GM12878 (cell line): ENCODE results near the gene ALG12. TPM values are rescaled to one million over a fixed set of nuclear protein-coding genes. Genes with fewer than 3 reads are reported as not detected.

ENCODE experiments used
- ATAC-seq: fragments of 200-7000 bp; cut with Tn5 transposase; 3 replicates; pipeline ENCODE4 v1.9.1; 2020; ENCODE audit warnings: mild to moderate bottlenecking, moderate library complexity
- BruUV-seq: library from RNA; stranded (reverse); fragments of 400-500 nt; replicated peaks from 2 replicates; lab custom pipeline; 2021; lab: Mats Ljungman, UMichigan
- CTCF ChIA-PET: fragments of 300-600 bp; sonication (Branson Sonifier 250); formaldehyde crosslinking; extraction: SDS; loops from one replicate; lab custom pipeline; 2021; ENCODE audit warnings: inconsistent platforms; lab: Yijun Ruan, JAX
- POLR2A ChIA-PET: fragments of 350-600 bp; formaldehyde crosslinking; extraction: SDS; loops from one replicate; lab custom pipeline; 2021; ENCODE audit warnings: inconsistent platforms; lab: Charles Lee
- RAD21 ChIA-PET: fragments of 300-600 bp; sonication (Branson Sonifier 250); formaldehyde crosslinking; loops from one replicate; lab custom pipeline; 2023; ENCODE audit warnings: antibody characterized with exemption; ENCODE audit not compliant: unreplicated experiment; lab: Charles Lee
- SMC1A ChIA-PET: fragments of 300-600 bp; sonication (Branson Sonifier 250); formaldehyde crosslinking; loops from one replicate; lab custom pipeline; 2023; ENCODE audit not compliant: unreplicated experiment, uncharacterized antibody; lab: Charles Lee
- DNase-seq: peaks from one replicate; pipeline ENCODE4 v3.0.0-alpha.2; 2011; ENCODE audit warnings: low read depth, low spot score
- FAIRE-seq: peaks from 3 replicates; lab custom pipeline; 2011; peaks lifted over from hg19 to GRCh38; lab: Jason Lieb, UNC
- H2AFZ ChIP-seq: 2 replicates; pipeline ENCODE4 v1.6.0; 2011; ENCODE audit warnings: low read depth, low read length, control low read depth; ENCODE audit not compliant: control insufficient read depth
- H3K27ac ChIP-seq: 2 replicates; pipeline ENCODE4 v1.5.1; 2011; ENCODE audit warnings: control low read depth; ENCODE audit not compliant: control insufficient read depth, insufficient read depth
- H3K27me3 ChIP-seq, 2 experiments: replicated peaks in 1 of 2; 2 replicates each; pipeline versions ENCODE4 v1.6.0 to v1.6.1; 2011; ENCODE audit warnings: low read length in 1 of 2; ENCODE audit not compliant: control insufficient read depth in 2 of 2, insufficient read depth in 2 of 2
- H3K36me3 ChIP-seq, 2 experiments: 2 replicates each; pipeline ENCODE4 v1.5.1; 2011; ENCODE audit warnings: low read length in 1 of 2; ENCODE audit not compliant: control insufficient read depth in 2 of 2, insufficient read depth in 2 of 2
- H3K4me1 ChIP-seq: 2 replicates; pipeline ENCODE4 v1.6.1; 2011; ENCODE audit warnings: mild to moderate bottlenecking, low read length, moderate library complexity, mixed read lengths; ENCODE audit not compliant: control insufficient read depth, insufficient read depth
- H3K4me2 ChIP-seq: 2 replicates; pipeline ENCODE4 v1.6.0; 2011; ENCODE audit warnings: control low read depth; ENCODE audit not compliant: control insufficient read depth, insufficient read depth
- H3K4me3 ChIP-seq: fragments of 200-600 bp; sonication (generic); 2 replicates; pipeline ENCODE4 v1.5.1; 2016
- H3K79me2 ChIP-seq: 2 replicates; pipeline ENCODE4 v1.6.0; 2011; ENCODE audit warnings: low read length; ENCODE audit not compliant: control insufficient read depth, insufficient read depth
- H3K9ac ChIP-seq: 2 replicates; pipeline ENCODE4 v1.8.0; 2011; ENCODE audit warnings: low read length, control low read depth, mixed read lengths; ENCODE audit not compliant: control insufficient read depth, insufficient read depth
- H3K9me3 ChIP-seq: replicated peaks from 3 replicates; pipeline ENCODE4 v1.5.1; 2011; ENCODE audit warnings: mild to moderate bottlenecking, low read length; ENCODE audit not compliant: control insufficient read depth, insufficient read depth
- H4K20me1 ChIP-seq: 2 replicates; pipeline ENCODE4 v1.6.0; 2011; ENCODE audit not compliant: control insufficient read depth, insufficient read depth
- CBX5 ChIP-seq: sonication (generic); IDR thresholded peaks from 2 replicates; pipeline ENCODE4 v1.6.1; 2016; ENCODE audit warnings: low read depth, moderate library complexity, mild to moderate bottlenecking, inconsistent platforms
- E4F1 ChIP-seq: fragments of 450-650 bp; IDR thresholded peaks from 2 replicates; pipeline ENCODE4 v1.6.1; 2018; ENCODE audit warnings: borderline replicate concordance, mild to moderate bottlenecking; ENCODE audit not compliant: partially characterized antibody
- IKZF1 ChIP-seq: fragments of 450-650 bp; conservative IDR thresholded peaks from 2 replicates; pipeline ENCODE4 v1.6.1; 2017; ENCODE audit warnings: antibody characterized with exemption, mild to moderate bottlenecking
- IRF3 ChIP-seq: fragments of 450-650 bp; IDR thresholded peaks from 2 replicates; pipeline ENCODE4 v1.6.1; 2014; ENCODE audit warnings: mild to moderate bottlenecking
- KLF5 ChIP-seq: fragments of 450-650 bp; IDR thresholded peaks from 2 replicates; pipeline ENCODE4 v1.6.1; 2014; ENCODE audit warnings: mild to moderate bottlenecking; ENCODE audit not compliant: partially characterized antibody
- NKRF ChIP-seq: fragments of 450-650 bp; conservative IDR thresholded peaks from 2 replicates; pipeline ENCODE4 v1.6.1; 2017; ENCODE audit warnings: mild to moderate bottlenecking, moderate library complexity
- NR2F1 ChIP-seq: fragments of 450-650 bp; conservative IDR thresholded peaks from 2 replicates; pipeline ENCODE4 v1.6.1; 2017; ENCODE audit warnings: mild to moderate bottlenecking
- POU2F2 ChIP-seq: IDR thresholded peaks from 3 replicates; pipeline ENCODE4 v1.6.1; 2011; ENCODE audit warnings: low read depth, mild to moderate bottlenecking, low read length, borderline replicate concordance
- RFX5 ChIP-seq: IDR thresholded peaks from 2 replicates; pipeline ENCODE4 v1.6.1; 2011; ENCODE audit warnings: low read depth, low read length, improper control_type of control experiment
- SPI1 ChIP-seq: IDR thresholded peaks from 2 replicates; pipeline ENCODE4 v1.6.1; 2011; ENCODE audit warnings: low read depth, mild to moderate bottlenecking, low read length, moderate library complexity, borderline replicate concordance; ENCODE audit not compliant: insufficient read depth
- STAT3 ChIP-seq: IDR thresholded peaks from 2 replicates; pipeline ENCODE4 v1.6.1; 2011; ENCODE audit warnings: low read depth, low read length, improper control_type of control experiment
- SUPT20H ChIP-seq: IDR thresholded peaks from 2 replicates; pipeline ENCODE4 v1.6.1; 2011; ENCODE audit warnings: low read depth, mild to moderate bottlenecking, low read length, moderate library complexity, borderline replicate concordance; ENCODE audit not compliant: control insufficient read depth
- WGBS: methylation state at CpG from one replicate; pipeline ENCODE4 v1.1.6; 2016; ENCODE audit warnings: low lambda C conversion rate; ENCODE audit not compliant: insufficient replicate concordance, insufficient coverage; ENCODE audit errors: missing lambda C conversion rate; 5-methylcytosine and 5-hydroxymethylcytosine counted together
- in situ Hi-C: fragments of 300-500 bp; cut with MboI; formaldehyde crosslinking; loops from 9 replicates; pipeline ENCODE4 v1.14.3; 2018; ENCODE audit warnings: mixed read lengths
- intact Hi-C: fragments of 100-400 bp; cut with micrococcal nuclease; formaldehyde crosslinking; loops from one replicate; pipeline ENCODE4 v1.14.2; 2022; ENCODE audit not compliant: unreplicated experiment
- polyA plus RNA-seq, 11 experiments: library from polyadenylated mRNA; depleted of rRNA in 4 of 11; unstranded in 6 of 11; stranded (reverse) in 5 of 11; fragments of >200 nt; fragmentation: Nextera tagmentation in 4 of 11; fragmentation: Illumina TruSeq in 1 of 11; extraction: Ambion mirVana in 4 of 11; extraction: Trizol in 1 of 11; gene quantifications; 1 replicate in 1 of 11; 2 replicates in 10 of 11; pipeline versions ENCODE4 v1.2.1 to v1.2.3, GENCODE V29; 2011 to 2016; ENCODE audit warnings: inconsistent platforms in 2 of 11, missing spikeins in 2 of 11, low read depth in 1 of 11
- total RNA-seq, 4 experiments: library from RNA; depleted of rRNA in 3 of 4; stranded (reverse); fragments of >200 nt in 3 of 4; fragmentation: Illumina TruSeq in 1 of 4; extraction: Trizol in 1 of 4; gene quantifications; 2 replicates each; pipeline versions ENCODE4 v1.2.1 to v1.2.3, GENCODE V29; 2013 to 2021
- TF ChIP-seq, protein P1 (sequence below): fragments of 450-650 bp; IDR thresholded peaks from 2 replicates; pipeline ENCODE4 v1.6.1; 2016; ENCODE audit warnings: mild to moderate bottlenecking, moderate library complexity, borderline replicate concordance

ALG12 gene
- total and polyA plus RNA-seq, 10 of the 15 experiments (the other 5 are each of a cell fraction or from before 2014, with no cell fraction given), result 0.22 to 23.4 (median 6.6) TPM

DNA sequence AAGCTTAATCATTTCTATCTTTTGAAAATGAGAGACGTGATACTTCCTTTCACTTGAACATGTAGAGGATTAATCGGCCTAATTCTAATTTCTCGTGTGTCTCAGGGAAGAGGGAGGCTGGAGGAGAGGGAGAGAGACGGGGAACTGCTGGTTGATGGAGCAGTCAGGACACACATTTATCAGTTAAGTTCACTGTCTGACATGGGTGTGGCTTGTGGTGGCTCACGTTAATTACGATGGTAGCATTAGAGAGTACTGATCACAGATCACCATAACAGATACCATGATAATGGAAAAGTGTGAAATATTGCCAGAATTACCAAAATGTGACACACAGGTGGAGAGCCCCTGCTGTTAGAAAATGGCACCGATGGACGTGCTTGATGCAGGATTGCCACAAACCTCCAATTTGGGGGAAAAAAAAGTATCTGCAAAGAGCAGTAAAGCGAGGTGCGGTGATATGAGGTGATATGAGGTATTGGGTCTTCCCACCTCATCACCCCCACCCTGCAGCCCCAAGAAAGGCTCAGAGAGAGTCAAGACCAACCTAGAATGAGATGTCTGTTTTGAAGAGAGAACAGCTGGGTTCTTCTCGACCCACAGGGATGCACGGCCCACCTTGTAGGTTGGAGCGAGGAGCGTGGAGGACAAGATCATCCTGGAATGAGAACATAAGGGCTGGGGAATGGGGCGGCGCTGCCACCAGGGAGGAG is 44.9 kb downstream of the ALG12 start:
- no peak overlapping the region for H2AFZ ChIP-seq
- ChIA-PET POLR2A (no interaction called here), RAD21 (no interaction called here), SMC1A (interaction anchor here (0.6 to 1.3 kb wide), 2 partner anchors 8 to 18 kb away, joined by 3 to 4 read pairs; no protein-coding TSS in a partner anchor), CTCF (no interaction called here)
- DNase-seq (no peak), FAIRE-seq (no peak), ATAC-seq (no peak)
- H3K4me1 ChIP-seq, result no peaks in the 10 kb centered on the region
- intact Hi-C loops, result no loop called here
- H3K4me2 ChIP-seq, result no peak overlapping the region
- no peak overlapping the region for H3K4me3 ChIP-seq
- WGBS, result 92% methylated on average over 16 of the region's 16 CpGs
- peaks cover 15% of the 10 kb centered on the region; the same call in 2 of the 3 replicates for H3K9me3 ChIP-seq
- H3K27me3 ChIP-seq, result no peaks in the 10 kb centered on the region
- BruUV-seq, result no TSS peak
- H3K79me2 ChIP-seq, result peaks cover 42% of the 10 kb centered on the region
- in situ Hi-C loops, result no loop called here
- H3K36me3 ChIP-seq, result no peaks in the 10 kb centered on the region; a peak in 1 of 4 replicates
- H4K20me1 ChIP-seq, result no peaks in the 10 kb centered on the region
- H3K27ac ChIP-seq, result no peak overlapping the region
- no peak overlapping the region for H3K9ac ChIP-seq
- TF ChIP-seq RFX5 (no peak), SPI1 (no peak), NKRF (no peak), SUPT20H (no peak), POU2F2 (no peak), E4F1 (no peak), IKZF1 (no peak), STAT3 (no peak), KLF5 (no peak), NR2F1 (no peak), IRF3 (no peak), CBX5 (no peak)
- TF ChIP-seq, protein P1, sequence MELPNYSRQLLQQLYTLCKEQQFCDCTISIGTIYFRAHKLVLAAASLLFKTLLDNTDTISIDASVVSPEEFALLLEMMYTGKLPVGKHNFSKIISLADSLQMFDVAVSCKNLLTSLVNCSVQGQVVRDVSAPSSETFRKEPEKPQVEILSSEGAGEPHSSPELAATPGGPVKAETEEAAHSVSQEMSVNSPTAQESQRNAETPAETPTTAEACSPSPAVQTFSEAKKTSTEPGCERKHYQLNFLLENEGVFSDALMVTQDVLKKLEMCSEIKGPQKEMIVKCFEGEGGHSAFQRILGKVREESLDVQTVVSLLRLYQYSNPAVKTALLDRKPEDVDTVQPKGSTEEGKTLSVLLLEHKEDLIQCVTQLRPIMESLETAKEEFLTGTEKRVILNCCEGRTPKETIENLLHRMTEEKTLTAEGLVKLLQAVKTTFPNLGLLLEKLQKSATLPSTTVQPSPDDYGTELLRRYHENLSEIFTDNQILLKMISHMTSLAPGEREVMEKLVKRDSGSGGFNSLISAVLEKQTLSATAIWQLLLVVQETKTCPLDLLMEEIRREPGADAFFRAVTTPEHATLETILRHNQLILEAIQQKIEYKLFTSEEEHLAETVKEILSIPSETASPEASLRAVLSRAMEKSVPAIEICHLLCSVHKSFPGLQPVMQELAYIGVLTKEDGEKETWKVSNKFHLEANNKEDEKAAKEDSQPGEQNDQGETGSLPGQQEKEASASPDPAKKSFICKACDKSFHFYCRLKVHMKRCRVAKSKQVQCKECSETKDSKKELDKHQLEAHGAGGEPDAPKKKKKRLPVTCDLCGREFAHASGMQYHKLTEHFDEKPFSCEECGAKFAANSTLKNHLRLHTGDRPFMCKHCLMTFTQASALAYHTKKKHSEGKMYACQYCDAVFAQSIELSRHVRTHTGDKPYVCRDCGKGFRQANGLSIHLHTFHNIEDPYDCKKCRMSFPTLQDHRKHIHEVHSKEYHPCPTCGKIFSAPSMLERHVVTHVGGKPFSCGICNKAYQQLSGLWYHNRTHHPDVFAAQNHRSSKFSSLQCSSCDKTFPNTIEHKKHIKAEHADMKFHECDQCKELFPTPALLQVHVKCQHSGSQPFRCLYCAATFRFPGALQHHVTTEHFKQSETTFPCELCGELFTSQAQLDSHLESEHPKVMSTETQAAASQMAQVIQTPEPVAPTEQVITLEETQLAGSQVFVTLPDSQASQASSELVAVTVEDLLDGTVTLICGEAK, result no peak
